NT2/D1 (cell line): ENCODE results near the gene IRF2.

ENCODE experiments used
- DNase-seq: peaks from one replicate; pipeline ENCODE4 v3.0.0-alpha.2; 2011; ENCODE audit warnings: low read depth, low spot score
- H3K27me3 ChIP-seq: 2 replicates; pipeline ENCODE4 v1.6.0; 2011; ENCODE audit warnings: mild to moderate bottlenecking; ENCODE audit not compliant: insufficient read length, insufficient read depth
- H3K36me3 ChIP-seq: 2 replicates; pipeline ENCODE4 v1.6.1; 2011; ENCODE audit warnings: mild to moderate bottlenecking, low read length, mixed read lengths; ENCODE audit not compliant: insufficient read depth, insufficient read length
- H3K4me1 ChIP-seq: 2 replicates; pipeline ENCODE4 v1.5.1; 2011; ENCODE audit not compliant: insufficient read depth, insufficient read length
- H3K4me3 ChIP-seq: 2 replicates; pipeline ENCODE4 v1.5.1; 2011; ENCODE audit warnings: low read depth; ENCODE audit not compliant: insufficient read length
- H3K9ac ChIP-seq: 2 replicates; pipeline ENCODE4 v1.6.0; 2011; ENCODE audit warnings: low read depth; ENCODE audit not compliant: insufficient read length
- H3K9me3 ChIP-seq: 2 replicates; pipeline ENCODE4 v1.5.1; 2011; ENCODE audit warnings: mild to moderate bottlenecking, low read length; ENCODE audit not compliant: insufficient read depth
- SUZ12 ChIP-seq: IDR thresholded peaks from 2 replicates; pipeline ENCODE4 v1.6.1; 2011; ENCODE audit not compliant: insufficient read length, insufficient read depth; ENCODE audit errors: extremely low read depth
- YY1 ChIP-seq: IDR thresholded peaks from 2 replicates; pipeline ENCODE4 v1.6.1; 2011; ENCODE audit not compliant: insufficient read length, insufficient read depth
- ZNF274 ChIP-seq: IDR thresholded peaks from 2 replicates; pipeline ENCODE4 v1.6.1; 2011; ENCODE audit warnings: mild to moderate bottlenecking, low read depth, low read length

IRF2 gene

GRCh38 chr4:184368731-184369130 is 105.6 kb downstream of the IRF2 start:
- Histone ChIP-seq H3K9ac (no peak overlapping the region), H3K27me3 (no peaks in the 10 kb centered on the region), H3K4me1 (no peaks in the 10 kb centered on the region), H3K9me3 (no peaks in the 10 kb centered on the region), H3K4me3 (no peak overlapping the region), H3K36me3 (no peaks in the 10 kb centered on the region)
- DNase-seq, result no peak
- TF ChIP-seq ZNF274 (no peak), YY1 (no peak), SUZ12 (no peak)

DNA sequence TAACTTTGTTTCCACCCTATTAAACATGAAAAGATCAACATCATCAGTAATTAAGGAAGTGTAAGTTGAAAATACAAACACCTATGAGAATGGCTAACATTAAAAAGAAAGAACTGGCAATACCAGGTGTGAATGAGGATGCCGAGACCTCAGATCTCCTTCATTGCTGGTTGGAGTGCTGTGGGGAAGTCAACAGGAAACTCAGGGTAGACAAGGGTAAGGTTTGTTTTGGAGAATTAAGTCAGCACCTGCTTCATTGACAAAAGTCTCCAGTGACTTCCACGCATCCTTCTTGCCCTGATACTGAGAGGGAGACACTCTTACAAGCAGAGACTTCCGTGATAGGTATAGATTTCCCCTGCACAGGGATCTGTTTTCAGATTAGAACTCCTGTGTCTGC is 106.1 kb downstream of the IRF2 start:
- no peaks in the 10 kb centered on the region for H3K36me3 ChIP-seq
- H3K4me1 ChIP-seq, result no peaks in the 10 kb centered on the region
- H3K27me3 ChIP-seq, result no peaks in the 10 kb centered on the region
- H3K9ac ChIP-seq, result no peak overlapping the region
- no peak for DNase-seq
- no peaks in the 10 kb centered on the region for H3K9me3 ChIP-seq
- no peak for TF ChIP-seq SUZ12
- no peak overlapping the region for H3K4me3 ChIP-seq

DNA sequence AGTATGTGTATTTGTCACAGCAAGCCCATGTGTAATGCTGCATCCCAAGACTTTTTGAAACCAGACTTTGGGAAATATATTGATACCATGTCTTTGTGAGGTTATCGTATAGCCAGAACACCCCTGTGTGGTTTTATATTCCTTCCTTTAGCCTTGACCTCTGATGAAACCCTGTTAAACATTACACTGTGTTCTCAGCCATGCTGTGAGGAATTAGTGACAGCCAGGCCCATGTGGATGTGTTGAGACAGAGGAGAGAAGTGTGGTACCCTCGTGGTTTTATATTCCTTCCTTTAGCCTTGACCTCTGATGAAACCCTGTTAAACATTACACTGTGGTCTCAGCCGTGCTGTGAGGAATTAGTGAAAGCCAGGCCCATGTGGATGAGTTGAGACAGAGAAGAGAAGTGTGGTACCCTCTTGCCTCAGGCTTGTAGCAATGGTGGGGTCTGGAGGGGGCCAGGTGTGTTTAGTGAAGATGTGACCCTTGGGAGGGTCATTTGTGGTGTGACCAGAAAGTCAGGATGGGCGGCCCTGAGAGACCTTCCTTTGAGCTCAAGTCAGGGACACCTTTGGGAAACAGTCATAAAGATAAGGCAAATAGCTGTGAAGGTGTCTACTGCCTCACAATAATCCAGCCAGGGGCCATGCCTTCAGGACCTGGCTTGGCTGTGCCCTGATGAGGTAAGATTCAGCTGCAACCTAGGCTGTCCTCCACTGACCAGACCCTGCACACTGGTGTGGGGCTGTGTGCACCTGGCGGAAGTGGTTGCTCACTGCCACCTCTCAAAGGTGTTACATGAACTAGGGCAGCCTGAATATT is 110.0 kb downstream of the IRF2 start:
- no peaks in the 10 kb centered on the region for H3K9me3 ChIP-seq
- no peak overlapping the region for H3K9ac ChIP-seq
- no peak for TF ChIP-seq SUZ12
- TF ChIP-seq ZNF274, result no peak
- TF ChIP-seq YY1, result no peak
- H3K4me3 ChIP-seq, result no peak overlapping the region
- no peak for DNase-seq
- no peaks in the 10 kb centered on the region for H3K36me3 ChIP-seq
- no peaks in the 10 kb centered on the region for H3K27me3 ChIP-seq
- H3K4me1 ChIP-seq, result no peaks in the 10 kb centered on the region

DNA sequence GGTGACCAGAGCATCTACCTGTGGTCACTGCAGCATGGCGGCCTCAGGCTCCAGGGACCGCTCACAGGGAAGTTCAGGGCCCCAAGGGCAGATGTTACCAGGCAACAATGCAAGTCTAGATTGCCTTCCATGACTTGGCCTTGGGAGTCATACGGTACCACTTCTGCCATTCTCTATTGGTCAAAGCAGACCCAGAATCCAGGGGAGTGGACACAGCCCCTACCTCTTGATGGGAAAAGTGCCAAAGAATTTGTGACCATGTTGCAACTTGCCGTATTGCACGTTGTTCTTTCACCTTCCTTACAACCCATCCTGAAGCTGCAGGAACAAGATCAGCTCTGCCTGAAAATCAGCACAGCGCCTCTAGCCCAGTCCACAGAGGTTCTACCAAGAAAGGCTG is 111.1 kb downstream of the IRF2 start:
- no peaks in the 10 kb centered on the region for H3K36me3 ChIP-seq
- no peaks in the 10 kb centered on the region for H3K4me1 ChIP-seq
- TF ChIP-seq YY1, result no peak
- no peak for TF ChIP-seq SUZ12
- no peak for TF ChIP-seq ZNF274
- no peaks in the 10 kb centered on the region for H3K27me3 ChIP-seq
- H3K9me3 ChIP-seq, result no peaks in the 10 kb centered on the region
- H3K4me3 ChIP-seq, result no peak overlapping the region
- no peak overlapping the region for H3K9ac ChIP-seq
- no peak for DNase-seq

GRCh38 chr4:184362396-184362795 is 112.0 kb downstream of the IRF2 start:
- no peaks in the 10 kb centered on the region for H3K27me3 ChIP-seq
- no peak for DNase-seq
- H3K36me3 ChIP-seq, result no peaks in the 10 kb centered on the region
- no peaks in the 10 kb centered on the region for H3K4me1 ChIP-seq
- no peak overlapping the region for H3K4me3 ChIP-seq
- H3K9me3 ChIP-seq, result no peaks in the 10 kb centered on the region
- no peak overlapping the region for H3K9ac ChIP-seq
- TF ChIP-seq SUZ12 (no peak), ZNF274 (no peak), YY1 (no peak)

DNA sequence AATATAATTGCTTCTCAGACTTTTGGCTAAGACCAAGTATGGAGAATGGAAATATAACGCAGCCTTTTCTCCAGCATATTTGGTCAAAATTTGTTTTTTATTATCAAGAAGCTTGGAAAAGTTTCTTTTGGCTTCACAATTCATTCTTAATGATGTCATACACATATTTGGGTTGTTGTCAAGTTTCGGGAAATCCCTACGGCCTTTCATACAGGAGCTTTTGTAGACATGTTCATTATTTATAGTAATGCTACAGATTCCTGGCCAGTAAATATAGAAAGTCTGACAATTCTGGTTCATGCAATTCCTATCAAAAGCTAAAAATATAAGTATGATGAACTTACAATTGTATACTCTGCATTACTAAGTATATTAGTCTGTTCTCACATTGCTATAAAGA is 112.9 kb downstream of the IRF2 start:
- no peaks in the 10 kb centered on the region for H3K9me3 ChIP-seq
- TF ChIP-seq YY1, result no peak
- TF ChIP-seq SUZ12, result no peak
- TF ChIP-seq ZNF274, result no peak
- no peaks in the 10 kb centered on the region for H3K4me1 ChIP-seq
- no peaks in the 10 kb centered on the region for H3K27me3 ChIP-seq
- no peak overlapping the region for H3K4me3 ChIP-seq
- H3K9ac ChIP-seq, result no peak overlapping the region
- DNase-seq, result no peak
- H3K36me3 ChIP-seq, result no peaks in the 10 kb centered on the region

DNA sequence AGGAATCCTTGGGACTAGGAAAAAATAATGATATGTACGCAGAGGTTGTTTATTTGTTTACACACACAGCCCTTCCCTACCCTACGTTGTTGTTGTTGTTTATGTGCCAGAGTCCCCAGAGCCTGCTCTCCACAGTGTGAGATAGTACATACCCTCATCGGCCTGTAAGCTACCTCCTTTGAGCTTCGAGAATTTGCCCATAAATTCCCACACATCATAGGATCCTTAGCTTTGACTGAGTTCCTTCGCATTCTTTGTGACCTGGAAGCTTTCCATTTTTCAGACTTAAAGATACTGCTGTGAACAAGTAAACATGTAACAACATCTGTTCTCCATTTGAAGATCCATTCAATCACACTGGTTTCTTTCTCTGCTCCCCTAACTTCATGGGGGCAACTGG is 114.5 kb downstream of the IRF2 start:
- Histone ChIP-seq H3K27me3 (no peaks in the 10 kb centered on the region), H3K4me3 (no peak overlapping the region), H3K9ac (no peak overlapping the region), H3K9me3 (no peaks in the 10 kb centered on the region), H3K36me3 (no peaks in the 10 kb centered on the region), H3K4me1 (no peaks in the 10 kb centered on the region)
- DNase-seq, result no peak
- TF ChIP-seq SUZ12 (no peak), ZNF274 (no peak), YY1 (no peak)
